ENCODE measurements around the gene ANO7. TPM values are rescaled to one million over a fixed set of nuclear protein-coding genes. Genes with fewer than 3 reads are reported as not detected.

Gene ANO7
- total RNA-seq, 2 experiments from 2014 or later = 3.1 to 4.0 TPM

GRCh38 chr2:241260911-241261310, 72.4 kb downstream of the ANO7 start:
- CTCF ChIA-PET = interaction anchor here (0.9 kb wide), 1 partner anchor 33 kb away, joined by 3 read pairs; no protein-coding TSS in a partner anchor
- POLR2A ChIA-PET = no interaction called here

GRCh38 chr2:241261628-241262027, 73.2 kb downstream of the ANO7 start:
- CTCF ChIA-PET = interaction anchor here (0.9 kb wide), 1 partner anchor 32 kb away, joined by 3 read pairs; no protein-coding TSS in a partner anchor
- POLR2A ChIA-PET = no interaction called here

- POLR2A ChIA-PET = no interaction called here
Observed at GRCh38 chr2:241263061-241263460, 74.6 kb downstream of the ANO7 start.

GRCh38 chr2:241265506-241265905, 77.0 kb downstream of the ANO7 start:
- POLR2A ChIA-PET = no interaction called here
- CTCF ChIA-PET = no interaction called here

More at GRCh38 chr2:241263061-241263460, 74.6 kb downstream of the ANO7 start:
- CTCF ChIA-PET = no interaction called here

GRCh38 chr2:241267249-241268067, 79.0 kb downstream of the ANO7 start:
- ChIA-PET CTCF (interaction anchor here (0.6 kb wide), 1 partner anchor 65 kb away, joined by 3 read pairs; no protein-coding TSS in a partner anchor), POLR2A (no interaction called here)

- CTCF ChIA-PET = no interaction called here
- POLR2A ChIA-PET = no interaction called here
Observed at GRCh38 chr2:241268306-241268705, 79.8 kb downstream of the ANO7 start.

- ChIA-PET POLR2A (no interaction called here), CTCF (no interaction called here)
Observed at GRCh38 chr2:241268716-241269445, 80.4 kb downstream of the ANO7 start.

- ChIA-PET POLR2A (no interaction called here), CTCF (no interaction called here)
Observed at GRCh38 chr2:241269707-241270520, 81.4 kb downstream of the ANO7 start.

GRCh38 chr2:241270531-241270930, 82.1 kb downstream of the ANO7 start:
- ChIA-PET CTCF (no interaction called here), POLR2A (no interaction called here)

- POLR2A ChIA-PET = no interaction called here
Observed at GRCh38 chr2:241271706-241272302, 83.3 kb downstream of the ANO7 start.

GRCh38 chr2:241272303-241273209, 84.1 kb downstream of the ANO7 start:
- POLR2A ChIA-PET = no interaction called here
- CTCF ChIA-PET = no interaction called here

More at GRCh38 chr2:241271706-241272302, 83.3 kb downstream of the ANO7 start:
- CTCF ChIA-PET = no interaction called here

- ChIA-PET CTCF (no interaction called here), POLR2A (interaction anchor here (0.6 kb wide), 1 partner anchor 55 kb away, joined by 3 read pairs; no protein-coding TSS in a partner anchor)
Observed at GRCh38 chr2:241273210-241274020, 84.9 kb downstream of the ANO7 start.

GRCh38 chr2:241274127-241274526, 85.7 kb downstream of the ANO7 start:
- ChIA-PET POLR2A (interaction anchor here (0.6 kb wide), 1 partner anchor 54 kb away, joined by 3 read pairs; no protein-coding TSS in a partner anchor), CTCF (no interaction called here)

Other genes starting within 250 kb of the ANO7 start
- gene SNED1, start 190.1 kb upstream of the ANO7 start, total RNA-seq = under 1 TPM; 0.53 to 0.63 TPM
- gene MTERF4, start 86.4 kb upstream of the ANO7 start, total RNA-seq = 10 to 100 TPM; 41.3 to 41.4 TPM
- 10 to 100 TPM; 73.6 to 73.8 TPM for gene PASK, start 39.2 kb upstream of the ANO7 start, total RNA-seq
- 10 to 100 TPM; 90.2 to 92.0 TPM for gene PPP1R7, start 38.2 kb upstream of the ANO7 start, total RNA-seq
- gene HDLBP, start 127.0 kb downstream of the ANO7 start, total RNA-seq = 100 to 1,000 TPM; 293 to 310 TPM
- 100 to 1,000 TPM; 276 to 296 TPM for gene SEPTIN2, start 127.2 kb downstream of the ANO7 start, total RNA-seq
- 10 to 100 TPM; 35.5 to 35.9 TPM for gene FARP2, start 167.6 kb downstream of the ANO7 start, total RNA-seq

Data from activated CD8-positive, alpha-beta memory T cell treated with anti-CD3 and anti-CD28 coated beads for 36 hours (primary cell).